Activated CD4-positive, alpha-beta T cell treated with anti-CD3 and anti-CD28 coated beads, Interleukin-2, amount 50 U/mL, for 48 hours (primary cell): Measurements from ENCODE around the gene AGAP4.
"Not testable (repeated sequence)": the region's sequence is repeated elsewhere in the genome, so short reads cannot be mapped to it uniquely, and the experiment has no call there.

Source experiments
- DNase-seq, 2 experiments: peaks; one replicate each; pipeline ENCODE4 v3.0.0-alpha.2; 2020

Gene AGAP4

GRCh38 chr10:45847400-45847799 lies at the start of gene AGAP4:
AGAP4 (minus strand) TSS chr10:45847500; CDS start chr10:45847347, 153 bp downstream.
- DNase-seq: not testable (repeated sequence)

GRCh38 chr10:45890721-45891120 lies 43.4 kb upstream of the AGAP4 start:
- DNase-seq: not testable (repeated sequence)

- not testable (repeated sequence) for DNase-seq
Observed at GRCh38 chr10:45889539-45890230, 42.4 kb upstream of the AGAP4 start.

- not testable (repeated sequence) for DNase-seq
Observed at GRCh38 chr10:45882880-45883279, 35.6 kb upstream of the AGAP4 start.

GRCh38 chr10:45865404-45865803 lies 18.1 kb upstream of the AGAP4 start:
- not testable (repeated sequence) for DNase-seq

GRCh38 chr10:45864264-45864663 lies 17.0 kb upstream of the AGAP4 start:
- DNase-seq: not testable (repeated sequence)

GRCh38 chr10:45863632-45864031 lies 16.3 kb upstream of the AGAP4 start:
- DNase-seq: not testable (repeated sequence)

GRCh38 chr10:45857931-45858330 lies 10.6 kb upstream of the AGAP4 start:
- not testable (repeated sequence) for DNase-seq

- DNase-seq: not testable (repeated sequence)
Observed at GRCh38 chr10:45848467-45848866, 1.2 kb upstream of the AGAP4 start.

- not testable (repeated sequence) for DNase-seq
Observed at GRCh38 chr10:45822918-45823317, 24.4 kb downstream of the AGAP4 start.

GRCh38 chr10:45820107-45820830 lies 27.0 kb downstream of the AGAP4 start:
- DNase-seq: not testable (repeated sequence)

- no peak for DNase-seq
Observed at GRCh38 chr10:45819552-45819951, 27.7 kb downstream of the AGAP4 start.

- no peak for DNase-seq
Observed at GRCh38 chr10:45817912-45818311, 29.4 kb downstream of the AGAP4 start.

- no peak for DNase-seq
Observed at GRCh38 chr10:45817130-45817859, 30.0 kb downstream of the AGAP4 start.

GRCh38 chr10:45814146-45814545 lies 33.2 kb downstream of the AGAP4 start:
- DNase-seq: not testable (repeated sequence)

- not testable (repeated sequence) for DNase-seq
Observed at GRCh38 chr10:45812959-45813358, 34.3 kb downstream of the AGAP4 start.

- DNase-seq: no peak
Observed at GRCh38 chr10:45811075-45811474, 36.2 kb downstream of the AGAP4 start.

GRCh38 chr10:45809837-45810236 lies 37.5 kb downstream of the AGAP4 start:
- no peak for DNase-seq

- DNase-seq: not testable (repeated sequence)
Observed at GRCh38 chr10:45804996-45805395, 42.3 kb downstream of the AGAP4 start.

GRCh38 chr10:45803060-45804010 lies 44.0 kb downstream of the AGAP4 start:
- DNase-seq: not testable (repeated sequence)

- DNase-seq: not testable (repeated sequence)
Observed at GRCh38 chr10:45794761-45795160, 52.5 kb downstream of the AGAP4 start.
